Upper lobe of left lung (tissue), 4 donors: Measurements from ENCODE around the gene KIRREL3.

Experiments used
- CTCF ChIP-seq, 6 experiments: fragments of 450-650 bp in 4 of 6; fragments of 200-600 bp in 2 of 6; sonication (generic) in 2 of 6; IDR thresholded peaks; one replicate each; pipeline ENCODE4 v1.5.1; 2016 to 2019; ENCODE audit warnings: antibody characterized with exemption in 6 of 6
- EP300 ChIP-seq, 4 donors: sonication (generic); formaldehyde crosslinking; IDR thresholded peaks; one replicate each; pipeline ENCODE4 v1.5.1; 2017; ENCODE audit warnings: antibody characterized with exemption in 4 of 4, control low read depth in 2 of 4
- POLR2A ChIP-seq, 4 donors: fragments of 450-650 bp; IDR thresholded peaks; one replicate each; pipeline ENCODE4 v1.5.1; 2016 to 2017; ENCODE audit warnings: antibody characterized with exemption in 4 of 4, mild to moderate bottlenecking in 2 of 4

GRCh38 chr11:126394036-126394435 is 606.5 kb downstream of the KIRREL3 start:
- TF ChIP-seq POLR2A (IDR thresholded peaks at IDR 0.05) (no peak), CTCF (IDR thresholded peaks at IDR 0.05) (no peak), EP300 (IDR thresholded peaks at IDR 0.05) (no peak)
